Naive thymus-derived CD4-positive, alpha-beta T cell (primary cell): ENCODE data around the gene FAM72C. TPM values are rescaled to one million over a fixed set of nuclear protein-coding genes. Genes with fewer than 3 reads are reported as not detected.
"Not testable (repeated sequence)": the region's sequence is repeated elsewhere in the genome, so short reads cannot be mapped to it uniquely, and the experiment has no call there.

ENCODE experiments used
- ATAC-seq: fragments of 150-1000 bp; cut with Tn5 transposase; 2 replicates; pipeline ENCODE4 v1.10.0; 2021; ENCODE audit warnings: mild to moderate bottlenecking, moderate library complexity
- CTCF ChIA-PET: fragments of 350-600 bp; sonication (Branson Sonifier 250); formaldehyde crosslinking; loops from one replicate; lab custom pipeline; 2021; ENCODE audit warnings: antibody characterized with exemption; lab: Charles Lee
- POLR2A ChIA-PET: fragments of 350-600 bp; sonication (Branson Sonifier 250); formaldehyde crosslinking; loops from one replicate; lab custom pipeline; 2021; ENCODE audit warnings: antibody characterized with exemption, inconsistent platforms; lab: Charles Lee
- DNase-seq, 9 donors: peaks; one replicate each; pipeline versions ENCODE4 v3.0.0 to v3.0.0-alpha.2; 2020 to 2022; ENCODE audit warnings: mixed read lengths in 1 of 9
- H3K27ac ChIP-seq: one replicate; pipeline ENCODE4 v1.7.0; 2013; ENCODE audit warnings: mild to moderate bottlenecking, low read depth, low read length, moderate library complexity
- H3K27me3 ChIP-seq, 2 donors: one replicate each; pipeline ENCODE4 v1.7.0; 2013; ENCODE audit warnings: low read length in 2 of 2, mild to moderate bottlenecking in 2 of 2, moderate library complexity in 2 of 2; ENCODE audit not compliant: control insufficient read depth in 2 of 2, insufficient read depth in 2 of 2
- H3K36me3 ChIP-seq, 3 experiments: 1 replicate in 2 of 3; 2 replicates in 1 of 3; pipeline ENCODE4 v1.7.0; 2013; ENCODE audit warnings: low read length in 3 of 3, mild to moderate bottlenecking in 3 of 3, moderate library complexity in 1 of 3; ENCODE audit not compliant: insufficient read depth in 3 of 3, control insufficient read depth in 2 of 3
- H3K4me1 ChIP-seq, 2 donors: one replicate each; pipeline ENCODE4 v1.7.0; 2013; ENCODE audit warnings: low read length in 2 of 2, mild to moderate bottlenecking in 2 of 2, moderate library complexity in 1 of 2; ENCODE audit not compliant: control insufficient read depth in 2 of 2, insufficient read depth in 2 of 2
- H3K4me3 ChIP-seq: 2 replicates; pipeline ENCODE4 v1.7.0; 2013; ENCODE audit warnings: mild to moderate bottlenecking, low read length
- H3K9me3 ChIP-seq, 3 experiments: 1 replicate in 2 of 3; 2 replicates in 1 of 3; pipeline ENCODE4 v1.7.0; 2013; ENCODE audit warnings: low read length in 3 of 3; ENCODE audit not compliant: control insufficient read depth in 2 of 3
- H3K27ac Mint-ChIP-seq, 9 donors: one replicate each; pipeline ENCODE4 v1.8.0; 2020 to 2022; ENCODE audit warnings: mixed read lengths in 9 of 9, mild to moderate bottlenecking in 8 of 9, moderate library complexity in 5 of 9, inconsistent platforms in 2 of 9
- H3K27me3 Mint-ChIP-seq, 5 donors: one replicate each; pipeline ENCODE4 v1.8.0; 2021 to 2022; ENCODE audit warnings: mixed read lengths in 5 of 5, mild to moderate bottlenecking in 1 of 5
- H3K36me3 Mint-ChIP-seq, 5 donors: one replicate each; pipeline ENCODE4 v1.8.0; 2020 to 2022; ENCODE audit warnings: mixed read lengths in 5 of 5, mild to moderate bottlenecking in 3 of 5, inconsistent platforms in 1 of 5
- H3K4me1 Mint-ChIP-seq, 7 donors: one replicate each; pipeline ENCODE4 v1.8.0; 2020 to 2022; ENCODE audit warnings: mixed read lengths in 7 of 7, mild to moderate bottlenecking in 3 of 7, inconsistent platforms in 1 of 7
- H3K4me3 Mint-ChIP-seq, 10 donors: one replicate each; pipeline ENCODE4 v1.8.0; 2020 to 2022; ENCODE audit warnings: mild to moderate bottlenecking in 10 of 10, mixed read lengths in 10 of 10, moderate library complexity in 6 of 10, inconsistent platforms in 2 of 10
- H3K9me3 Mint-ChIP-seq, 11 donors: one replicate each; pipeline ENCODE4 v1.8.0; 2020 to 2022; ENCODE audit warnings: mixed read lengths in 11 of 11, mild to moderate bottlenecking in 4 of 11, inconsistent platforms in 1 of 11, moderate library complexity in 1 of 11
- intact Hi-C, 2 donors: fragments of 100-400 bp; cut with micrococcal nuclease; formaldehyde crosslinking; loops; one replicate each; pipeline ENCODE4 v1.15.1; 2023
- polyA plus RNA-seq, 2 donors: library from polyadenylated mRNA; unstranded; fragments of 300-500 nt; fragmentation: Illumina TruSeq; gene quantifications; one replicate each; pipeline ENCODE4 v1.2.3, GENCODE V29; 2021
- total RNA-seq, 6 experiments: library from RNA in 5 of 6; stranded (reverse) in 5 of 6; gene quantifications; 1 replicate in 5 of 6; 2 replicates in 1 of 6; pipeline ENCODE4 v1.2.3 and lab custom pipeline; 2021 to 2026

FAM72C gene
- total and polyA plus RNA-seq, 7 experiments from 2014 or later: 11.2 TPM; not detected in 6

DNA sequence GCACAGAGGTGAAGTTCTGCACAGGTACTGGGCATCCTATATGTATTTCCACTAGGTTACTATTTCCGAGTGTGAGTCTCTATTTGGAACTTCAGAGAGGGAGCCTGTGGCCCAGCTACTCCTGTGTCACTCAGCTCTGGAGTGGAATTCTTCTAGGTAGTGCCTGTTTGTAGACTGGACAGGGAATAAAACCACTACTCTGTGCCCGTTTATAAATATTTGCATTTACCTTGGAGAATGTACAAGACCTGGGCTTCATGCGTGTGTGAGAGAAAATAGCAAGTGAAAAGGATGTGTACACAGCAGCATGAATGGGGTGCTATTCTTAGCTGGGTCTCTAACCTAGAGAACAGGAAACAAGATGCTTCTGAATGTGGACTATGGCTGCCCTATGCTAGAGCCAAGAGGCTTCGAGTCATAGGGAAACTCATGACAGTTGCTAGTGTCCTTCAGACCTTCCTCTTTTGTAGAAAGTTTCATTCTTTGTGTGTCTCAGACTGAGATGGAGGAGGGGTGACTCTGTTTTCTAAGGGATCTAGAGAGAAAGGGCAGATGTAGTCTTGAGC, 40.5 kb upstream of the FAM72C start:
- H3K27ac ChIP-seq, DNase-seq, H3K36me3 ChIP-seq, H3K4me1 Mint-ChIP-seq, H3K4me3 ChIP-seq, CTCF ChIA-PET, H3K4me1 ChIP-seq, H3K36me3 Mint-ChIP-seq, POLR2A ChIA-PET, H3K27me3 Mint-ChIP-seq, intact Hi-C loops, H3K27me3 ChIP-seq, H3K27ac Mint-ChIP-seq, H3K4me3 Mint-ChIP-seq, H3K9me3 ChIP-seq, H3K9me3 Mint-ChIP-seq: not testable (repeated sequence)
- peak; percentile 88 for ATAC-seq

- H3K9me3 Mint-ChIP-seq, H3K9me3 ChIP-seq, H3K27me3 Mint-ChIP-seq, CTCF ChIA-PET, DNase-seq, H3K4me1 Mint-ChIP-seq, H3K36me3 ChIP-seq, POLR2A ChIA-PET, H3K27ac ChIP-seq, H3K4me3 ChIP-seq, H3K4me3 Mint-ChIP-seq, intact Hi-C loops, H3K36me3 Mint-ChIP-seq, H3K4me1 ChIP-seq, H3K27ac Mint-ChIP-seq, H3K27me3 ChIP-seq: not testable (repeated sequence)
- peak; percentile 61 for ATAC-seq
These were observed 37.6 kb upstream of the FAM72C start for GRCh38 chr1:144009410-144009809.

DNA sequence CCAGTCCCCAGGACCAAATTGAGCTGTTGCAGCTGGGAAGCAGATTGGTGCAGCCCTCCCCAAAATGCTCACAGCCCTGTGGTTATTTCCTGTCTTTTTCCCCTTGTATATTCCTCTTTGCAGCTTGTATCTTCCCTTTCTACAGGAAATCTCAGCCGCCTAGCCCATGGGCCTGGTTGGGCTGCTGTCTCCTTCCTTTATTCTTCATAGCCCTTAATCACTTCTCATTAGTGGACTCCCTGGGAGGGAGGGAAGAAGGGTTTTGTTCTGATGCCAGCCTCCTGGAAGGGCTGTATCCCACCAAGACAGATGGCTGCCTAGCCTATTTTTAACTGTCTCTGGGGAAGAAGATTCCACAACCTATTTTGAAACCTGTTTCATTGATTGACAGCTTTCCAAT, 32.5 kb upstream of the FAM72C start:
- H3K4me3 Mint-ChIP-seq, H3K4me1 ChIP-seq, H3K27me3 Mint-ChIP-seq, H3K4me3 ChIP-seq, CTCF ChIA-PET, ATAC-seq, H3K36me3 ChIP-seq, H3K27ac ChIP-seq, H3K4me1 Mint-ChIP-seq, H3K9me3 Mint-ChIP-seq, intact Hi-C loops, H3K36me3 Mint-ChIP-seq, H3K27me3 ChIP-seq, POLR2A ChIA-PET, H3K27ac Mint-ChIP-seq, DNase-seq, H3K9me3 ChIP-seq: not testable (repeated sequence)

DNA sequence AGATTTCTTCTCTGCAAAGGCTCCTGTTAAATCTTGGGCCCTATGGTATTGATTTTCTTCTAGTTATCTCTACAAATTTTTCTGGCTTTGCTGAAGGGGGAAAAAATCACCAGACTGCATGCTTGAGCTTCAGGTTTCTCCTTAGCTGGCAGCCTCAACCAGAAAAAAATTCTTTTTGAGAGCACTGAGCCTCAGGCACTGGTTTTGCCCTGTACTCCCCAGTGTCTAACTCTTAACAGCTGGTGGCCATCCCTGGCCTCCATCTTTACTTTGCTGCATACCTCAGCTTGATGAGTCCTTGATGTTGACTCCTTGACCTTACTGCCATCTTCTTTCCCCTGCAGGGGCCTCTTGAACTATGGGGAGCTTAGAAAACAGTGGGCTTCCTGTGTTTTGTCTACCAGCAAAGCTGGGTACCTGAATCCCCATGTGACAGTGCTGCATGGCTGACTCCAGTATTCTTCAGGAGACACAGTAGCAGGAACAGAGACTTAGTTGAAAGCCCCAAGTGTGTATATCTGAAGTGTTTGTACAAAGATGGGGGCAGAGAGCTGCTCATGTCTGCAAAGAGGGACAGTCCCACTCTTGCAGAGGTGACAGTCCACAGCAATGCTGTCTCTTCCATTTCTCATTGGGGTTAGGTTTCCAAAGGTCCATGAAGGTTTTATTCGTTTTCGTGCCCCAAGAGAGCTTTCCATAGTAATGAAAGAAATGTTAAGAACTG, 31.7 kb upstream of the FAM72C start:
- H3K27me3 ChIP-seq, H3K4me3 Mint-ChIP-seq, H3K4me3 ChIP-seq, H3K9me3 ChIP-seq, H3K27ac Mint-ChIP-seq, DNase-seq, CTCF ChIA-PET, H3K27me3 Mint-ChIP-seq, H3K36me3 ChIP-seq, ATAC-seq, intact Hi-C loops, H3K4me1 Mint-ChIP-seq, H3K4me1 ChIP-seq, H3K27ac ChIP-seq, H3K36me3 Mint-ChIP-seq, POLR2A ChIA-PET, H3K9me3 Mint-ChIP-seq: not testable (repeated sequence)

- intact Hi-C loops, DNase-seq, H3K27me3 Mint-ChIP-seq, H3K4me1 ChIP-seq, H3K9me3 ChIP-seq, H3K36me3 Mint-ChIP-seq, POLR2A ChIA-PET, H3K4me1 Mint-ChIP-seq, H3K27me3 ChIP-seq, H3K36me3 ChIP-seq, CTCF ChIA-PET, H3K27ac Mint-ChIP-seq, H3K9me3 Mint-ChIP-seq, H3K4me3 ChIP-seq, H3K27ac ChIP-seq: not testable (repeated sequence)
- H3K4me3 Mint-ChIP-seq: peak overlapping the region in 1 of 10 donors; percentile 43
- peak; percentile 72 for ATAC-seq
These were observed 30.5 kb upstream of the FAM72C start for GRCh38 chr1:144002141-144002881.

DNA sequence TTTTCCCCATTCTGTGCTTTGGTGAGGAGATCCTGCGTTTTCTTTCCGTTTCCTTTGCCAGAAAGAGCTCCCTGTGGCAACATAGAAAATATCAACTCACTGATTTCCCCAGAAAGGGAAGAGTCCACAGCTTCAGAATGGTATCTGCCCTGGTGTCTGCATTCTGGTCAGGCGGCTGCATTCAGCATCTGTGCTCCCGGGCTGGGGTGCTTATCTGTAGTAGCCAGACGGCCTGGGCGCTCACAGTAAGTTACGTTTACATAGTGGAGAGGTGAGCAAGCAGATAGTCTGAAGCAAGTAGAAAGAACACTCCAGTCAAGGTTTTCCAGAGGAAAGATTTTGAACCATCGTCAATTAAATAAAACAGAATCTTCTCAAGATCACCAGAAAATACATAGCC, 29.3 kb upstream of the FAM72C start:
- H3K4me3 Mint-ChIP-seq, H3K27ac ChIP-seq, H3K9me3 ChIP-seq, H3K4me1 ChIP-seq, DNase-seq, CTCF ChIA-PET, H3K36me3 ChIP-seq, ATAC-seq, POLR2A ChIA-PET, intact Hi-C loops, H3K9me3 Mint-ChIP-seq, H3K27me3 ChIP-seq, H3K36me3 Mint-ChIP-seq, H3K27me3 Mint-ChIP-seq, H3K27ac Mint-ChIP-seq, H3K4me1 Mint-ChIP-seq, H3K4me3 ChIP-seq: not testable (repeated sequence)

DNA sequence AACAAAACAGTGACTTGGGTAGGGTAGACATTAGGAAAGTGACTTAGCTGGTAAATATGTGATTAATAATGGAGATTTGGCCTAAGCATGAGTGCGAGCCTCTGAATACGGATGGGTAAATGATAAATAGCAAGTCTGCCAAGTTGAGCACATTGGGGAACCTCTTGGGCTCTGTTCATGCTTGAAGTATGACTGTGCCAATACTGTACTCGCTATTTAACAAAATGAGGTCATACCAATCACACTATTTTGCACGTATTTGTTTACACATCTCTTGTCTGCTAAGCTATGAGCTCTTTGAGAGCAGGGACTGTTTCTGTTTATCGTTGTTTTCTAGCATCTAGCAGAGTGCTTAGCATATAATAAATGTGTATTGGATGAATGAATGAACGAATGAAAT, 24.2 kb upstream of the FAM72C start:
- H3K4me3 Mint-ChIP-seq, H3K36me3 Mint-ChIP-seq, intact Hi-C loops, H3K4me1 ChIP-seq, H3K4me1 Mint-ChIP-seq, ATAC-seq, H3K9me3 ChIP-seq, H3K27ac Mint-ChIP-seq, H3K9me3 Mint-ChIP-seq, H3K27me3 ChIP-seq, DNase-seq, H3K27me3 Mint-ChIP-seq, H3K36me3 ChIP-seq, H3K27ac ChIP-seq, POLR2A ChIA-PET, CTCF ChIA-PET, H3K4me3 ChIP-seq: not testable (repeated sequence)
